HEK293 (cell line): ENCODE results near the gene SLC6A3.

Experiments used
- ZNF184 ChIP-seq: fragments of 450-650 bp; IDR thresholded peaks from 2 replicates; pipeline ENCODE4 v1.5.1; 2018; ENCODE audit warnings: missing biosample characterization, mild to moderate bottlenecking, missing genetic modification characterization
- ZNF239 ChIP-seq: fragments of 450-650 bp; formaldehyde crosslinking; IDR thresholded peaks from 2 replicates; pipeline ENCODE4 v1.5.1; 2016; ENCODE audit warnings: missing biosample characterization, missing genetic modification characterization
- TF ChIP-seq, protein P1 (sequence below): fragments of 450-650 bp; formaldehyde crosslinking; IDR thresholded peaks from 2 replicates; pipeline ENCODE4 v1.5.1; 2016; ENCODE audit warnings: missing biosample characterization, missing genetic modification characterization
- TF ChIP-seq, protein P2 (sequence below): fragments of 450-650 bp; formaldehyde crosslinking; IDR thresholded peaks from 2 replicates; pipeline ENCODE4 v1.5.1; 2016; ENCODE audit warnings: missing biosample characterization, missing genetic modification characterization

DNA sequence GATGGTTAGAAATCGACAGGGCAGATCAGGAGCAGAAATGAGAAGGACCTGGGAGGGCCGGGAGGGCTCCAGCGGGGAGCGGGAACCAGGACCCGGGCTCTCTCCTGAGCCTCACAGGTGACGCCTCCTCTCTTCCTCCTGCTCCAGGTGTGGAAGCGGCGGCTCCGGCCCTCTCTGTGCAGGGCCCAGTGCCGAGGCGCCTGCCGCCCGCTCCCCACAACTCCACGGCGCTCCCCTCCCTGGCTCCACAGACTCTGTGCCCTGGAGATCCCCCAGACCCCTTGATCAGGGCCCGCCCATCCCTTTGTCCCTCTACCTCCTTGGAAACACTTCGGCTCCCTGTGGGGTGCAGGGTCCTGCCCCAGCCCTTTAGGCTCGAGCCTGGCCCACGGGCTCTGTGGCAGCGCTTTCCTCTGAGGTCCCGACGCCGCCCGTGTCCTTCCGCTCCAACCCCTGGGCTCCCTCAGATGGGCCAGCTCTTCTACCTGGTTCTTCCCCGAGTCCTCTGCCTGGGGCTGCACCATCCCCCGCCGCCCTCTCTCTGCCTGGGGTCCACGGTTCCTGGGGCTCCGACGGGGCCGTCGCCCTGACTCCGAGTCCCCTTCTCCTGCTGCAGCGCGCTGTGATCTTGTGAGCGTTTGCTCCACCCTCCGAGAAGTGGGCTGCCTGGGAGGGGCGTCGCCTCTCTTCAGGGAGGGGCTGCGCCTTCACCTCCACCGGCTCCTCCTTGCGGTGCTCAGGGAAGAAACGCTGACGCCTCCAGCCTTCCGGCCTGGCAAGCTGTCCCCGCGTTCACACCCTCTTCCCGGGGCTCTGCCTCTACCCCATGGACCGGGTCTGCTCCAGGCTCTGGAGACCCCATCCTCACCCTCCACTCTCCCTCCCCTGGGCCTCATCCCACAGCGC, 22.4 kb upstream of the SLC6A3 start:
- TF ChIP-seq ZNF239 (tag by site-specific recombination) (no peak), ZNF184 (tag by site-specific recombination) (no peak)
- TF ChIP-seq, protein P1, sequence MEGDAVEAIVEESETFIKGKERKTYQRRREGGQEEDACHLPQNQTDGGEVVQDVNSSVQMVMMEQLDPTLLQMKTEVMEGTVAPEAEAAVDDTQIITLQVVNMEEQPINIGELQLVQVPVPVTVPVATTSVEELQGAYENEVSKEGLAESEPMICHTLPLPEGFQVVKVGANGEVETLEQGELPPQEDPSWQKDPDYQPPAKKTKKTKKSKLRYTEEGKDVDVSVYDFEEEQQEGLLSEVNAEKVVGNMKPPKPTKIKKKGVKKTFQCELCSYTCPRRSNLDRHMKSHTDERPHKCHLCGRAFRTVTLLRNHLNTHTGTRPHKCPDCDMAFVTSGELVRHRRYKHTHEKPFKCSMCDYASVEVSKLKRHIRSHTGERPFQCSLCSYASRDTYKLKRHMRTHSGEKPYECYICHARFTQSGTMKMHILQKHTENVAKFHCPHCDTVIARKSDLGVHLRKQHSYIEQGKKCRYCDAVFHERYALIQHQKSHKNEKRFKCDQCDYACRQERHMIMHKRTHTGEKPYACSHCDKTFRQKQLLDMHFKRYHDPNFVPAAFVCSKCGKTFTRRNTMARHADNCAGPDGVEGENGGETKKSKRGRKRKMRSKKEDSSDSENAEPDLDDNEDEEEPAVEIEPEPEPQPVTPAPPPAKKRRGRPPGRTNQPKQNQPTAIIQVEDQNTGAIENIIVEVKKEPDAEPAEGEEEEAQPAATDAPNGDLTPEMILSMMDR (tag by site-specific recombination) = no peak
- TF ChIP-seq, protein P2, sequence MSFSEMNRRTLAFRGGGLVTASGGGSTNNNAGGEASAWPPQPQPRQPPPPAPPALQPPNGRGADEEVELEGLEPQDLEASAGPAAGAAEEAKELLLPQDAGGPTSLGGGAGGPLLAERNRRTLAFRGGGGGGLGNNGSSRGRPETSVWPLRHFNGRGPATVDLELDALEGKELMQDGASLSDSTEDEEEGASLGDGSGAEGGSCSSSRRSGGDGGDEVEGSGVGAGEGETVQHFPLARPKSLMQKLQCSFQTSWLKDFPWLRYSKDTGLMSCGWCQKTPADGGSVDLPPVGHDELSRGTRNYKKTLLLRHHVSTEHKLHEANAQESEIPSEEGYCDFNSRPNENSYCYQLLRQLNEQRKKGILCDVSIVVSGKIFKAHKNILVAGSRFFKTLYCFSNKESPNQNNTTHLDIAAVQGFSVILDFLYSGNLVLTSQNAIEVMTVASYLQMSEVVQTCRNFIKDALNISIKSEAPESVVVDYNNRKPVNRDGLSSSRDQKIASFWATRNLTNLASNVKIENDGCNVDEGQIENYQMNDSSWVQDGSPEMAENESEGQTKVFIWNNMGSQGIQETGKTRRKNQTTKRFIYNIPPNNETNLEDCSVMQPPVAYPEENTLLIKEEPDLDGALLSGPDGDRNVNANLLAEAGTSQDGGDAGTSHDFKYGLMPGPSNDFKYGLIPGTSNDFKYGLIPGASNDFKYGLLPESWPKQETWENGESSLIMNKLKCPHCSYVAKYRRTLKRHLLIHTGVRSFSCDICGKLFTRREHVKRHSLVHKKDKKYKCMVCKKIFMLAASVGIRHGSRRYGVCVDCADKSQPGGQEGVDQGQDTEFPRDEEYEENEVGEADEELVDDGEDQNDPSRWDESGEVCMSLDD (tag by site-specific recombination) = no peak
